GM18909 (cell line): ENCODE measurements around the gene UNC13B.

ENCODE experiments used
- ATAC-seq: cut with Tn5 transposase; IDR thresholded peaks from one replicate; pipeline ENCODE4 v1.9.1; 2021; ENCODE audit warnings: mild to moderate bottlenecking; ENCODE audit not compliant: unreplicated experiment, poor library complexity

The UNC13B gene

GRCh38 chr9:35269919-35270318 is 108.1 kb downstream of the UNC13B start:
- no peak for ATAC-seq

DNA sequence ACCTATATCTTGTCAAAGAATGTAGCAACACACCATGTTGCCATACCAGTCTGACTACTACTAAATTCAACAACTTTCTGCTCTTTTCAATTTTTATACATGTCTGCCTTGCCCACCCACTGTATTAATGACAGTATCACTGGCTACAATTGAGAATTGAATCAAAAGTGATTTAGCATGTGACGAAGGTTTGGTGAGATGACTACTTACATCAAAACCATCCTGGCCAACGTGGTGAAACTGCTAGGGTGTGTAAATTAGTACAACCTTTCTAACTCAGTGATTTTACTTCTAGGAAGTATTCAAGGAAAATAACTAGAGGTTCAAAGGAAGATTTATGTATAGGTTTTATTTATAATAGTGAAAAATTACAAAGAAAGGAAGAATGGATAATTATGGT is 109.8 kb downstream of the UNC13B start:
- ATAC-seq, result no peak

DNA sequence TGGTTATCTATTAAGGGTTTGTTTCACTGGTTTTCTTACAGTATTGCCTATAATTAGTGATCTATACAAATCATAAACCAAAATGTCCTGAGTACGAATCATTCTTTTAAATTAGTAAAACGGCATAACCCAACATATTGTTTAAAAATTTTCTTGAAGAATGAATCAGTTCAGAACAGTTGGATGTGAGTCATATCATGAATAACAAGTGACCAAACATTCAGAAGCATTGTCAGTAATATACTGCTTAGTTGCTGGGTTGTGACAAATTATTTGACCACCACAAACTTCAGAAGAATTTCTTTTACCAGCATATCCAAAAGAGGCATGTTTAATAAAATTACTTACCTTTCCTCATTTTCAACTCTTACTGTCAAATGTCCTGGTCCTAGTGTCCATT is 111.2 kb downstream of the UNC13B start:
- ATAC-seq, result no peak

DNA sequence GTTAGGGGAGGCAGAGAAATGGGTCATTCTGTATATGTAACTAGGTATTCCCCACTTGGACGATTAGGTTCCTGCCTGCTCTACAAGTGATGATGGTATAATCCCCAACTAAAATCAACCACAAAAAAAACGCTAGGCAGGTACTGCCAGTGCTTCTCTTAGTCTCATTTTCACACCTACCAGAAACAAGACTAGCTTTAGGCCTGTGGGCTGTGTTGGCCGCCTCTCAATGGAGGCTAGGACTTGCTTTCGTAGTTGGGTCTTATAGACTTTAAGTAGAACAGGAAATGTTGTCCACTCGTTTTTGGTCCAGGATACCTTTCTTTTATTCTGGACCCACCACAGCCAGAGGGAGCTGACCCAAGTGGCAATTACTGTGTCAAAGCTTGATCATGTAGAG is 111.8 kb downstream of the UNC13B start:
- no peak for ATAC-seq

- no peak for ATAC-seq
Observed at GRCh38 chr9:35274993-35275392, 113.2 kb downstream of the UNC13B start.

- no peak for ATAC-seq
Observed at GRCh38 chr9:35277171-35277520, 115.3 kb downstream of the UNC13B start.

GRCh38 chr9:35277628-35278359 is 116.0 kb downstream of the UNC13B start:
- ATAC-seq, result no peak

GRCh38 chr9:35279946-35280345 is 118.1 kb downstream of the UNC13B start:
- no peak for ATAC-seq

DNA sequence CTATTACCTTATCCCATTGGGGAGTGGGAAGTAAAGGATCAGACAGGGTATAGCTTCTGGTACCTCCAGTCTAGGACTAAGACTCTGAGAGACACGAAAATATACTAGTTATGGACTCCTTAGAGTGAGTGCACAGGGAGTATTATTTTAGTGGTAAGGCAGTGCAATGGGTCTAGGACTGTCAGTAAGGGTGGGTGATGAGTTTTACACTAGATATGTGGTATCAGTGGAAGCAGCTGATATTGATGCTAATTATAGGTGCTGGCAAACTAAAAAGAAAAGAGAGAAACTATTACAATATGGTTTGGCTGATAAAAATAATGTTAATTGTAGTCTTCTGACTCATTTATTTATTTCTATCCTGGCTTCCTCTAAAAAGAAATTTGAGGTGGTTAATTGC is 118.6 kb downstream of the UNC13B start:
- ATAC-seq, result no peak

- ATAC-seq, result no peak
Observed at GRCh38 chr9:35285731-35286130, 123.9 kb downstream of the UNC13B start.

DNA sequence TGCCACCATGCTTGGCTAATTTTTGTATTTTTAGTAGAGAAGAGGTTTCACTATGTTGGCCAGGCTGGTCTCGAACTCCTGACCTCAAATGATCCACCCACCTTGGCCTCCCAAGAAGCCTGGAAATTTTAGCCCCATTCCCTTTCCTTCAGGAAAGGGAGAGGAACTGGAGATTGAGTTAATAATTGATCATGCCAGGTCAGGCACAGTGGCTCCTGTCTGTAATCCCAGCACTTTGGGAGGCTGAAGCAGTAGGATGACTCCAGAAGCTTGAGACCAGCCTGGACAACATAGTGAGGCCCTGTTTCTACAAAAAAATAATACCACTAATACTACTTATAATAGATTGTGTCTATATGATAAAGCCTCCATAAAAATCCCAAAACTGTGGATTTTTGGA is 124.6 kb downstream of the UNC13B start:
- no peak for ATAC-seq

GRCh38 chr9:35287987-35288632 is 126.3 kb downstream of the UNC13B start:
- no peak for ATAC-seq

- ATAC-seq, result no peak
Observed at GRCh38 chr9:35288778-35289177, 127.0 kb downstream of the UNC13B start.

GRCh38 chr9:35293376-35293964 is 131.7 kb downstream of the UNC13B start:
- ATAC-seq, result no peak

GRCh38 chr9:35294066-35294465 is 132.3 kb downstream of the UNC13B start:
- ATAC-seq, result no peak

- no peak for ATAC-seq
Observed at GRCh38 chr9:35294556-35294955, 132.7 kb downstream of the UNC13B start.

DNA sequence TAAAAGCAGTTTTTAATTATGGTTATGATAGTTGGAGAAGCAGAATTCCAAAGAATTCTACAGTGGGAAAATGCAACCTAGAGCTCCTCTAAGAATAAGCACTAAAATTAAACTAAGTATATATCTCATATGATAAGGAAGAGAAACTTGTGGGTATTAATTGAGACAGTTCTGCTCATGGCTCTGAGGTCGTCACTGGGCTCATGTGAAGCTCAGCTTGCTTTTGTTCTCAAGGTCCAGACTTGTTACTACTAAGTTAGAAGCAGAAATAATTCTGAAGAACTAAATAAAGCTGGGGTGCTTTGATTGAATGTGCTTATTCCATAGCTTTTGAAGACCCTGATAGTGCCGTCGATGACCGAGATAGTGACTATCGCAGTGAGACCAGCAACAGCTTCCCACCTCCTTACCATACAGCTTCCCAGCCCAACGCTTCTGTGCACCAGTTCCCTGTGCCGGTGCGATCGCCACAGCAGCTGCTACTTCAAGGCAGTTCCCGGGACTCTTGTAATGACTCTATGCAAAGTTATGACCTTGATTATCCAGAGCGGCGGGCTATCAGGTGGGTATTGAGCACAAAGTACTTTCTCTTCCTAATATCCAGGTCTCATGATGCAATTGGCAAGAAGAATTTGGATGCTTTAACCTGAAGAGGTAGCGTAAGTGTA is 133.7 kb downstream of the UNC13B start:
- no peak for ATAC-seq

DNA sequence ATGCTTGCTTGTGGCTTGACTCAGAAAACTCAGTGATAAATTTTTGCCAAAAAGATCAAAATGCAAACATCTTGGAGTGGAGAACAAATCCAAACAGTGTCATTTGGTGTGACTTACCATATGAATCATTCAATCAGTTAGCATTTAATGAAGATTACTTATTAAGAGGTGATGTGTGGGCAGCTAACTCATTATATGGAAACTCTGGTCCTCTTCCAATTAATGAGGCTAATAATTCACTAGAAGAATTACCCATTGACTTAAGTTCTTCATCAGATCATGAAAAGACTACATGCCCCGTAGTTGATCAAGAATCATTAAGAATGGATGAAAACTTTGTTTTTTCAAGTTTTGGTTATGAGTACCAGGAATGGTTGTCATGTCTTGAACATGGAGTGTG is 141.8 kb downstream of the UNC13B start:
- ATAC-seq, result no peak

DNA sequence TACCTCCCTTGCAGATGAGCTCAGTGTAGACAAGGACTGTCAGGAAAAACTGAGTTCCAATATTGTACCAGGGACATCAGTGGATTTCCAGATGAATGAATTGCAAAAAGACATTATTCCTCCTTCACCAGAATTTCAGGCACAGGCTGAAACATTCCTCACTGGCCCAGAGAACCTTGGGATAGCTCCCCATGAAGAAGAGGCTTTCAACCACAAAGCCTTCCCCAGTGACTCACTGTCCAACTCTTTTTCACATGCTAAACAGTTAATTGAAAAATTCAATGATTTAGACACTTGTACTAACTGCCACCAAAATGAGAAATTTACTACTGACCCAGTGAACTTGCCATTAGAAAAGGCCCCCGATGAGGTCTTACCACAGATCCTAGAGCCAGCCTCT is 144.5 kb downstream of the UNC13B start:
- no peak for ATAC-seq

DNA sequence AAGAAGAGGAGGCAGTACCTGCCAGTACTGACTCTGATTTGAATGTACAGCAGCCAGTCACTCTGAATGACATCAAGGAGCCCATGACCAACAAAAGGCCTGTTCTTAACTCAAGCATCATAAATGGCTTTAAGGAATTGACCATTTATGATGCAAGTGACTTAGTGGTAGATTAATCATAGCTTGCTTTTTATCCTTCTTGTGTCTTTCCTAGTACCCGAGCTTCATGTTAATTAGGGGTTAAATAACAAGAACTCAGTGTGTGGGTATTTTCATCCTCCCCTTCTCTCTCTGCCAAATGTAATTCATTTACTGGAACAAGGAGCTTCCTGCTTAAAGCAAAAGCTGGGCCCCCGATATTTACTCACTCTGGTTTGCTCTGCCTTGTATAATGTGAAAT is 146.5 kb downstream of the UNC13B start:
- ATAC-seq, result no peak

GRCh38 chr9:35311891-35312639 is 150.3 kb downstream of the UNC13B start:
- no peak for ATAC-seq
